ENCODE data around the gene TAF15. TPM values are rescaled to one million over a fixed set of nuclear protein-coding genes. Genes with fewer than 3 reads are reported as not detected.

Gene TAF15
- total RNA-seq, 2 experiments from 2014 or later: 65.9 to 256 TPM

DNA sequence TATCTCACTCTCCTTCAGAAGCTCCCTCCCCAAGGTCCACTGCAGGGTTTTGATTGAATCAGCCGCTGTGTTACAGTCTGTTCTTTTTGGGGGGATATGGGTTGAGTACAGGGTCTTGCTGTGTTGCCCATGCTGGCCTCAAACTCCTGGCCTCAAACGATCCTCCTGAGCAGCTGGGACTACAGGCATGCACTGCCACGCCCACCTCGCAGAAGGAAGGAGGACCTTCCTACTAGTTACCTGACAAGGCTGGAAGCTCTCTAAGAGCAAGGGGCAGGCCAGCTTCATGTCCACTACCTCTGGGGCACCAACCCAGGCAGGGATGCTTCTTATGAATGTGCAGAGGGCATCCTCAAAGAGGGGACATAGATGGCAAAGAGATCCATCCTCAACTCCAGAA lies 11.9 kb upstream of the TAF15 start:
- Histone ChIP-seq H3K9me2 (ENCODE audit: insufficient read depth, low read length) (no peaks in the 10 kb centered on the region), H3K4me2 (ENCODE audit: low read length) (no peak overlapping the region), H3K36me3 (ENCODE audit: insufficient read depth, low read length) (no peaks in the 10 kb centered on the region), H3K79me2 (ENCODE audit: insufficient read depth, low read depth, low read length) (no peaks in the 10 kb centered on the region), H3K27ac (ENCODE audit: low read depth, low read length, poor library complexity, severe bottlenecking) (no peak overlapping the region), H3K4me1 (ENCODE audit: insufficient read depth, low read length, poor library complexity, severe bottlenecking) (peaks cover 11% of the 10 kb centered on the region), H3K4me3 (ENCODE audit: low read depth, low read length, poor library complexity, severe bottlenecking) (no peak overlapping the region), H3K9me3 (ENCODE audit: low read length) (no peaks in the 10 kb centered on the region), H4K20me1 (ENCODE audit: insufficient read depth, low read length) (no peaks in the 10 kb centered on the region), H2AFZ (ENCODE audit: low read length) (no peak overlapping the region)
- ChIA-PET POLR2A (interaction anchor here (1.0 kb wide), 1 partner anchor 11 kb away, joined by 3 read pairs; no protein-coding TSS in a partner anchor), CTCF (ENCODE audit: unreplicated experiment) (no interaction called here)
- DNase-seq (ENCODE audit: low spot score): no peak
- intact Hi-C loops (cut with micrococcal nuclease; ENCODE audit: unreplicated experiment): no loop called here
- BruUV-seq (replicated peaks): no TSS peak
- TF ChIP-seq CTCF (conservative IDR thresholded peaks at IDR 0.05; ENCODE audit: low read length): no peak
- TF ChIP-seq EZH2phosphoT487 (IDR thresholded peaks at IDR 0.05; ENCODE audit: borderline replicate concordance, low read depth, low read length): no peak

GRCh38 chr17:35797918-35798317 lies 11.4 kb upstream of the TAF15 start:
- no peak for TF ChIP-seq EZH2phosphoT487 (IDR thresholded peaks at IDR 0.05; ENCODE audit: borderline replicate concordance, low read depth, low read length)
- TF ChIP-seq CTCF (conservative IDR thresholded peaks at IDR 0.05; ENCODE audit: low read length): no peak
- H3K4me2 ChIP-seq (ENCODE audit: low read length): no peak overlapping the region
- H3K27ac ChIP-seq (ENCODE audit: low read depth, low read length, poor library complexity, severe bottlenecking): no peak overlapping the region
- H3K9me3 ChIP-seq (ENCODE audit: low read length): no peaks in the 10 kb centered on the region
- H3K4me1 ChIP-seq (ENCODE audit: insufficient read depth, low read length, poor library complexity, severe bottlenecking): peaks cover 11% of the 10 kb centered on the region
- H3K79me2 ChIP-seq (ENCODE audit: insufficient read depth, low read depth, low read length): no peaks in the 10 kb centered on the region
- POLR2A ChIA-PET: interaction anchor here (1.0 kb wide), 1 partner anchor 11 kb away, joined by 3 read pairs; no protein-coding TSS in a partner anchor
- H3K9me2 ChIP-seq (ENCODE audit: insufficient read depth, low read length): no peaks in the 10 kb centered on the region
- CTCF ChIA-PET (ENCODE audit: unreplicated experiment): no interaction called here
- no peak for DNase-seq (ENCODE audit: low spot score)
- no peaks in the 10 kb centered on the region for H3K36me3 ChIP-seq (ENCODE audit: insufficient read depth, low read length)
- no peak overlapping the region for H3K4me3 ChIP-seq (ENCODE audit: low read depth, low read length, poor library complexity, severe bottlenecking)
- intact Hi-C loops (cut with micrococcal nuclease; ENCODE audit: unreplicated experiment): no loop called here
- H4K20me1 ChIP-seq (ENCODE audit: insufficient read depth, low read length): no peaks in the 10 kb centered on the region
- H2AFZ ChIP-seq (ENCODE audit: low read length): no peak overlapping the region
- BruUV-seq (replicated peaks): no TSS peak

- TF ChIP-seq CTCF (conservative IDR thresholded peaks at IDR 0.05; ENCODE audit: low read length): no peak
- TF ChIP-seq EZH2phosphoT487 (IDR thresholded peaks at IDR 0.05; ENCODE audit: borderline replicate concordance, low read depth, low read length): no peak
- Histone ChIP-seq H3K9me3 (ENCODE audit: low read length) (no peaks in the 10 kb centered on the region), H3K4me3 (ENCODE audit: low read depth, low read length, poor library complexity, severe bottlenecking) (no peak overlapping the region), H3K27ac (ENCODE audit: low read depth, low read length, poor library complexity, severe bottlenecking) (no peak overlapping the region), H3K79me2 (ENCODE audit: insufficient read depth, low read depth, low read length) (no peaks in the 10 kb centered on the region), H3K4me2 (ENCODE audit: low read length) (no peak overlapping the region), H3K4me1 (ENCODE audit: insufficient read depth, low read length, poor library complexity, severe bottlenecking) (peaks cover 11% of the 10 kb centered on the region), H3K9me2 (ENCODE audit: insufficient read depth, low read length) (no peaks in the 10 kb centered on the region), H3K36me3 (ENCODE audit: insufficient read depth, low read length) (no peaks in the 10 kb centered on the region), H2AFZ (ENCODE audit: low read length) (no peak overlapping the region), H4K20me1 (ENCODE audit: insufficient read depth, low read length) (no peaks in the 10 kb centered on the region)
- ChIA-PET POLR2A (no interaction called here), CTCF (ENCODE audit: unreplicated experiment) (interaction anchor here (0.5 kb wide), 1 partner anchor 37 kb away, joined by 3 read pairs; no protein-coding TSS in a partner anchor)
- intact Hi-C loops (cut with micrococcal nuclease; ENCODE audit: unreplicated experiment): no loop called here
- BruUV-seq (replicated peaks): no TSS peak
- no peak for DNase-seq (ENCODE audit: low spot score)
These were observed 9.3 kb upstream of the TAF15 start for GRCh38 chr17:35799942-35800341.
